Peyer's patch (tissue), 4 donors: ENCODE results near the gene PACSIN1. TPM values are rescaled to one million over a fixed set of nuclear protein-coding genes. Genes with fewer than 3 reads are reported as not detected.

Source experiments
- DNase-seq, 3 donors: peaks; one replicate each; pipeline ENCODE4 v3.0.0-alpha.2; 2017 to 2019
- H3K27ac ChIP-seq, 4 donors: fragments of 200-600 bp; sonication (generic); one replicate each; pipeline ENCODE4 v1.5.1; 2016 to 2019
- H3K27me3 ChIP-seq, 2 donors: fragments of 200-600 bp; sonication (generic); one replicate each; pipeline ENCODE4 v1.5.1; 2019
- H3K36me3 ChIP-seq, 3 donors: fragments of 200-600 bp; sonication (generic); one replicate each; pipeline ENCODE4 v1.5.1; 2016 to 2019
- H3K4me1 ChIP-seq, 4 donors: fragments of 200-600 bp; sonication (generic); one replicate each; pipeline ENCODE4 v1.5.1; 2016 to 2019
- H3K4me3 ChIP-seq, 4 donors: fragments of 200-600 bp; sonication (generic); 1 replicate in 3 of 4; 2 replicates in 1 of 4; pipeline ENCODE4 v1.5.1; 2016 to 2019; ENCODE audit warnings: mild to moderate bottlenecking in 1 of 4
- H3K9me3 ChIP-seq, 4 donors: fragments of 200-600 bp; sonication (generic); one replicate each; pipeline ENCODE4 v1.5.1; 2016 to 2019; ENCODE audit warnings: mild to moderate bottlenecking in 1 of 4
- POLR2A ChIP-seq, 2 donors: fragments of 450-650 bp; IDR thresholded peaks; one replicate each; pipeline ENCODE4 v1.5.1; 2017; ENCODE audit warnings: antibody characterized with exemption in 2 of 2, mild to moderate bottlenecking in 2 of 2, moderate library complexity in 2 of 2
- total RNA-seq, 4 donors: library from RNA; depleted of rRNA; stranded (reverse); fragments of >200 nt; gene quantifications; one replicate each; pipeline ENCODE4 v1.1.0, GENCODE V29; 2016
- TF ChIP-seq, protein P1 (sequence below), 6 experiments: fragments of 450-650 bp in 4 of 6; fragments of 200-600 bp in 2 of 6; sonication (generic) in 1 of 6; IDR thresholded peaks; one replicate each; pipeline ENCODE4 v1.5.1; 2017 to 2019; ENCODE audit warnings: antibody characterized with exemption in 6 of 6, mild to moderate bottlenecking in 3 of 6, moderate library complexity in 1 of 6

The PACSIN1 gene
- total RNA-seq, 4 donors from 2014 or later: 0.28 to 9.9 (median 0.40) TPM; not detected in 1

DNA sequence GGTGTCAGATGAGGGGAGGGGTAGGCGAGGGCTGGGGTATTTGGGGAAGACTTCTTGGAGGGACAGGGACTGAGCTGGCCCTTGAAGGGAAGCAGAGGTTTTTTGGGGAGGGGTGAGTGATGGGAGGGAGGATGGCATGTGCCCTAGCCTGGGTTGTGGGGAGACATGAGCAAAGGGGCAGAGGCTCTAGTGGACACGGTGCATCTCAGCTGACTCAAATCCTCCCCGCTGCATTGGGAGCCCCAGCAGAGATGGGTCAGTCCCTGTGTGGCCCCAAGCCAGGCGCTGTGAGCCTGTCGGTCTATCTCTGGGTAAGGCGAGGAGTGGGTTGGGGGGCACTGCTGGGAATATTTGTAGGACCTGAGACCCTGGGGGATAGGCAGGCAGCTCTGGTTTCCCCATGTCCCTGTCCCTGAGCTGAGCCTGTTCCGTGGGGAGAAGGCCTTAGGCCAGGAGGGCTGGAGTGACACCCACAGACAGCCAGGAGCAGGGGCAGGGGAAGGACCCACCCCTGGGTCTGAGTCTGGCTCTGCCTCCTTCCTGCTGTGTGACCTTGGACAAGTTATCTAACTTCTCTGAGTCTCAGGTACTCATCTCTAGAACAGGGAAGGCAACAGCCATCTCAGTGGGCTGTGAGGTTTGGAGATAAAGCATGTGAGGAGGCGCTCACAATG lies 54.2 kb downstream of the PACSIN1 start:
- TF ChIP-seq POLR2A (IDR thresholded peaks at IDR 0.05): no peak
- TF ChIP-seq, protein P1, sequence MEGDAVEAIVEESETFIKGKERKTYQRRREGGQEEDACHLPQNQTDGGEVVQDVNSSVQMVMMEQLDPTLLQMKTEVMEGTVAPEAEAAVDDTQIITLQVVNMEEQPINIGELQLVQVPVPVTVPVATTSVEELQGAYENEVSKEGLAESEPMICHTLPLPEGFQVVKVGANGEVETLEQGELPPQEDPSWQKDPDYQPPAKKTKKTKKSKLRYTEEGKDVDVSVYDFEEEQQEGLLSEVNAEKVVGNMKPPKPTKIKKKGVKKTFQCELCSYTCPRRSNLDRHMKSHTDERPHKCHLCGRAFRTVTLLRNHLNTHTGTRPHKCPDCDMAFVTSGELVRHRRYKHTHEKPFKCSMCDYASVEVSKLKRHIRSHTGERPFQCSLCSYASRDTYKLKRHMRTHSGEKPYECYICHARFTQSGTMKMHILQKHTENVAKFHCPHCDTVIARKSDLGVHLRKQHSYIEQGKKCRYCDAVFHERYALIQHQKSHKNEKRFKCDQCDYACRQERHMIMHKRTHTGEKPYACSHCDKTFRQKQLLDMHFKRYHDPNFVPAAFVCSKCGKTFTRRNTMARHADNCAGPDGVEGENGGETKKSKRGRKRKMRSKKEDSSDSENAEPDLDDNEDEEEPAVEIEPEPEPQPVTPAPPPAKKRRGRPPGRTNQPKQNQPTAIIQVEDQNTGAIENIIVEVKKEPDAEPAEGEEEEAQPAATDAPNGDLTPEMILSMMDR (IDR thresholded peaks at IDR 0.05): no peak
- Histone ChIP-seq H3K9me3 (no peaks in the 10 kb centered on the region), H3K4me1 (no peaks in the 10 kb centered on the region), H3K36me3 (no peaks in the 10 kb centered on the region), H3K27ac (no peak overlapping the region), H3K27me3 (no peaks in the 10 kb centered on the region), H3K4me3 (no peak overlapping the region)
- no peak for DNase-seq

GRCh38 chr6:34520645-34521462 lies 55.0 kb downstream of the PACSIN1 start:
- Histone ChIP-seq H3K36me3 (no peaks in the 10 kb centered on the region), H3K27ac (no peak overlapping the region), H3K4me3 (no peak overlapping the region), H3K9me3 (no peaks in the 10 kb centered on the region), H3K27me3 (no peaks in the 10 kb centered on the region), H3K4me1 (no peaks in the 10 kb centered on the region)
- TF ChIP-seq, protein P1 (IDR thresholded peaks at IDR 0.05): no peak
- no peak for TF ChIP-seq POLR2A (IDR thresholded peaks at IDR 0.05)
- DNase-seq: no peak

GRCh38 chr6:34521463-34522285 lies 55.8 kb downstream of the PACSIN1 start:
- TF ChIP-seq POLR2A (IDR thresholded peaks at IDR 0.05): no peak
- TF ChIP-seq, protein P1 (IDR thresholded peaks at IDR 0.05): no peak
- H3K9me3 ChIP-seq: no peaks in the 10 kb centered on the region
- H3K4me3 ChIP-seq: no peak overlapping the region
- DNase-seq: no peak
- H3K36me3 ChIP-seq: no peaks in the 10 kb centered on the region
- H3K27me3 ChIP-seq: no peaks in the 10 kb centered on the region
- H3K27ac ChIP-seq: no peak overlapping the region
- peaks cover 0 to 4% (median 0%) of the 10 kb centered on the region in 4 donors for H3K4me1 ChIP-seq

GRCh38 chr6:34522761-34523160 lies 56.9 kb downstream of the PACSIN1 start:
- Histone ChIP-seq H3K4me3 (no peak overlapping the region), H3K27me3 (no peaks in the 10 kb centered on the region), H3K4me1 (peaks cover 0 to 10% (median 0%) of the 10 kb centered on the region in 4 donors), H3K36me3 (no peaks in the 10 kb centered on the region), H3K27ac (no peak overlapping the region), H3K9me3 (no peaks in the 10 kb centered on the region)
- DNase-seq: no peak
- no peak for TF ChIP-seq POLR2A (IDR thresholded peaks at IDR 0.05)
- TF ChIP-seq, protein P1 (IDR thresholded peaks at IDR 0.05): no peak

GRCh38 chr6:34523441-34524206 lies 57.7 kb downstream of the PACSIN1 start:
- H3K9me3 ChIP-seq: no peaks in the 10 kb centered on the region
- H3K4me1 ChIP-seq: peaks cover 0 to 10% (median 0%) of the 10 kb centered on the region in 4 donors
- no peak overlapping the region for H3K27ac ChIP-seq
- DNase-seq: peak in 1 of 3 donors; percentile 38
- no peak for TF ChIP-seq POLR2A (IDR thresholded peaks at IDR 0.05)
- TF ChIP-seq, protein P1 (IDR thresholded peaks at IDR 0.05): no peak
- no peaks in the 10 kb centered on the region for H3K36me3 ChIP-seq
- H3K4me3 ChIP-seq: no peak overlapping the region
- H3K27me3 ChIP-seq: no peaks in the 10 kb centered on the region
